Skeletal muscle cell (primary cell): Measurements from ENCODE around the gene CREB3L2.
"Not testable (repeated sequence)": the region's sequence is repeated elsewhere in the genome, so short reads cannot be mapped to it uniquely, and the experiment has no call there.

Source experiments
- DNase-seq: peaks from one replicate; pipeline ENCODE4 v3.0.0-alpha.2; 2010; ENCODE audit warnings: low read depth
- H3K4me3 ChIP-seq: 2 replicates; pipeline ENCODE4 v1.5.1; 2011; ENCODE audit warnings: low read depth, mild to moderate bottlenecking, control low read depth, low read length, moderate library complexity

The CREB3L2 gene

DNA sequence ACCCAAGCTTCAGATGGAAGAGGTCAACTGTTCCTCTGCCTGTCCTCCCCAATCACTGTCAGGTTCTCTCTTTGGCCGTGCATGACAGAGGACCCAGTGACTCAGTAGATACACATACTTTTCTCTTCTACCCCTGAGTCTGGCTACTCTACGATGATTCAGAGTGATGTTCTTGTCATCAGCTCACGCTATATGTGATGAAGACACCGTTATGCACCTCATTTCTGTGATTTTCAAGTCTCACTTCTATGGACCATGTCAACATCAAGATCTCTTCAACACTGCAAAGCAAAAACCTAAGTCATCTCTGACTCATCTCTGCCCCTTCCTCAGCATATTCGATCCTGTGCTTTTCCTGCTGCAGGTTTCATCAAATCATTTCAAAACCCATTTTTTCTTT lies 78.5 kb downstream of the CREB3L2 start:
- peak; percentile 80 for DNase-seq
- no peak overlapping the region for H3K4me3 ChIP-seq

DNA sequence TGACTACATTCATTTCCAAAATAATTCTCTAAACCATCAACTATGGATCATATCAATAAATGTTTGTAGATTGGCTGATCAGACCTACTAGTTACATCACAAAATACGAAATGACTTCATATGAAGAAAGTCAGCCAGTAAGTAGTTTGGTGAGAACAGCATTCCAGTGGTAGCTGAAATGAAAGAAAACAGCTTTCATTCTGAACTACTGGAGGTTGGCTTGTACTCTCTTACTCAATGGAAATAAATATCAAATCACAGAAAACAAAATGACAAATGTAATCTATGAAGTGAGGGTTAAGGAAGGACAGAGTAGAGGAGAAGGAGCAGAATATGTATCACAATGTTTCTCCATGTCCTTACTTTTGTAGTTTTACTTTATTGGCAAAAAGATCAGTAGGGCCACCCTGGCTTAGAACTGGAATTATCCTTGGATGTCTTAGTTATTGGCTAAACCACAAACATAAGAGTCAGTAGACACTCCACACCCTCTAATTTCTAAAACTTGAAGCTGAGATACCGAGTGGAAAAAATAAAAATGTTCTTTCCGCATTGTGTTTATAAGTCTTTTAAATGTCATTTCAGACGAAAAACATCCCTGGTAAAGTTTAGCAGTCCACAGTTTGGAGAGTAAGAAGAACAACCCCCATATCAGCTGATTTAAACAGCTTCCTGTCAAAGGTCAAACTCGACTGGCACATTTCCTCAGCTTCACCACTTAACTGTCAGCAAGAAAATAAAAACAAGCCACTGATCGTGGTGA lies 81.1 kb downstream of the CREB3L2 start:
- no peak for DNase-seq

DNA sequence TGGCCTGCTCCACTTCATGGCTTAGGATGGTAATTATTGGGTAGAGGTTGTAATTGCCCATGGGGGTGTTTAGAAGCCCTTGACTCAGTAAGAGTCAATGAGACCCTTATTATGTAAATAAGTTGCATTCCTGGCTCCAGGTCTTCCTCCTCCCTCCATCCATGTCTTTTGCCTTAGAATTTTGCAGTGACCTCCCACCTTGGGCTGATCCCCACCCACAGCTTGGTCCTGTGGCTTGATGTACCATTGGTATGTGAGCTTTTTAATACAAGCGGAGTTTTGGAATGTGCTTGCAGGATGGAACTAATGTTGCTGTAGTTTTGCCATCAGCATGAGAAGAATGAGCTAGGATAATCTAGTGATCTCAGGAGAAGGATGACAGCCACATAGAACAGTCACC lies 81.9 kb downstream of the CREB3L2 start:
- DNase-seq, result no peak
- H3K4me3 ChIP-seq, result no peak overlapping the region

More for the DNA sequence above, 81.1 kb downstream of the CREB3L2 start:
- H3K4me3 ChIP-seq, result no peak overlapping the region

DNA sequence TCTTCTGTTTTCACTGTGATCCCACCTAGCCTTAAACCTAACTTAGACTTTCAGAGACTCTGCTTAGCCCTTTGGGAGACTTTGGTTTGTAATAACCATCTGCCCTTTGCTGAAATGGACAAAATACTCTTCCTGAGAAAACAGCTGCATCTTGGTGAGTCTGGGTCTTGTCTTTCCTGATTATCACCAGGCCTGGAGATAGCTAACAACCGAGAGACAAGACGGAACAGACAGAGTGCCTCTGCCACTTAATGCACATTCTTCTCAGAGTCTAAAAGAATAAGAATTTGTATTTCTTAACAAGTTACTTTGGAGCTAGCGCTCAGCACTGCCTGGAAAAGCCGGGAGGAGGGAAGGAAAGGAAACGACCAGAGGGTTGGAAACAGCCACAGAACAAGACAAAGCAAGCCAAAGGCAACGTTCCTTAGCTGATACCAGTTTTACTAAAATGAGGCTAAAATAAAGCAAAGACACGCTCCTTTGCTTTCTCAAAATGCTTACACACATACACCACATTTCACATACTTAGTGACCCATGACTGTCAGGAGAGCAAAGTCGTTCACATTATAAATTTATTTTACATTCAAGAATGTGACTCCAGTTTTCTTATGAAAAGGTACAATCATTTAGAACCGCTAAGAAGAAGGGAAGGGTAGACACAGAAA lies 84.8 kb downstream of the CREB3L2 start:
- no peak overlapping the region for H3K4me3 ChIP-seq
- no peak for DNase-seq

DNA sequence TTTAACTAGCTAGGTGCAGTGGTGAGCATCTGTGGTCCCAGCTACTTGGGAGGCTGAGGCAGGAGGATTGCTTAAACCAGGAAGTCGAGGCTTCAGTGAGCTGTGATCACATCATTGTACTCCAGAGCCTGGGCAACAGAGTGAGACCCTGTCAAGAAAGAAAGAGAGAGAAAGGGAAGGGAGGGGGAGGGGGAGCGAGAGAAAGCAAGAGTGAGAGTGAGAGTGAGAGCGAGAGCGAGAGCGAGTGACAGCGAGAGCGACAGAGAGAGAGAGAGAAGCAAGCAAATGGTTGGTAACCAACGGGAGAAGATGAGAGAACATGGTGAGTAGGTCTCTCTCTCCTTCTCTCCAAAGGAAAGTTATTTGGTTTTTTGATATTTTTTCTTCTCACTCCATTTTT lies 85.3 kb downstream of the CREB3L2 start:
- DNase-seq, result no peak
- H3K4me3 ChIP-seq, result no peak overlapping the region

DNA sequence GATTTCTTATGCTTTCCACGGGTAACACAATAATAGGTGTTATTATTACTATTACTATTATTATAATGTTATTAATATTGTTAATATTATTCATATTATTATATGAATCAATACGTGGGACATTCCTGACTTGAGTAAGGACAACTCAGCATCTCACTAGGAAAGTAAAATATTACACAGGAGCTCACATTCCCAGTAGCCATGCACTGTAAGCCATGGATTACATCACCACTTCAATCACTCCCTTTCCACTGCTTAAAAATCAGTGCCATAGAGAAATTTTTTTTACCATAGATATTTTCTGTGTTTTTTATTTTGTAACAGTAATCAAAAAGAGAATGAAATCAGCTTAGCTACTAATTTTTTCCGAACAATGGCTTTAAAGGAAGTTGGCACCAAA lies 86.6 kb downstream of the CREB3L2 start:
- DNase-seq, result no peak
- H3K4me3 ChIP-seq, result no peak overlapping the region

DNA sequence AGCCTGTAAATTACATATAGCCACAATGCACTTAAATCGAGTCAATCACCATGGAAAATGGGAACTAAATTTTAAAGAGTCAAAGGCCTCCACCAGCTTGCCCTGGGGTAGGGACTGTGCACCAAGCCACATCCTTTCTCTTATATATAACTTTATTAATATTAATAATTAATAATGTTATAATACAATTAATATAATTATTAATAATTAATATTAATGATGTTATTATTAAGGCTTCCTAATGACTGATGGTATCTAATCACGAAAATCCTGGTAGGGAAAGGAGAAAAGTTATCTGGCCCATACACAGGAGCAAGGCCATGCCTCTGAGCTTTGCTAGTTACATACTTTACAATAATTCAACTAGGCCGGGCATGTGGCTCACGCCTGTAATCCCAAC lies 87.9 kb downstream of the CREB3L2 start:
- no peak overlapping the region for H3K4me3 ChIP-seq
- DNase-seq, result no peak

DNA sequence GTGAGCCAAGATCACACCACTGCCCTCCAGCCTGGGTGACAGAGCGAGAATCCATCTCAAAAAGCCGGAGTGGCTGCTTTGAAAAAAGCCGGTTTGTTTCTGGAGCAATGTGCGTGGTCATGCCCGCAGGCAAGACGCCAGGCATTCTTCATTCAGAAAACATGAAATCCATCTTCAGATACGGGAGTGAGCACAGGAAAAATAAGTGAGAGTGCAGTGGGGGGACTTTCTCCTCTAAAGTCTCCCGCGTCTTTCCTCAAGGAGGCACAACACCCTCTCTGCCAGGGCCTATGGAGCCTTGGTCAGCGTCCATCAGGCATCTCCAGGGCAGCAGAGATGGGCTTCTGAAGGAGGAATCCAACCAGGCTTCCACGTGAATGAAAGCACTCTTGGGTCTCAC lies 92.8 kb downstream of the CREB3L2 start:
- H3K4me3 ChIP-seq, result no peak overlapping the region
- no peak for DNase-seq

DNA sequence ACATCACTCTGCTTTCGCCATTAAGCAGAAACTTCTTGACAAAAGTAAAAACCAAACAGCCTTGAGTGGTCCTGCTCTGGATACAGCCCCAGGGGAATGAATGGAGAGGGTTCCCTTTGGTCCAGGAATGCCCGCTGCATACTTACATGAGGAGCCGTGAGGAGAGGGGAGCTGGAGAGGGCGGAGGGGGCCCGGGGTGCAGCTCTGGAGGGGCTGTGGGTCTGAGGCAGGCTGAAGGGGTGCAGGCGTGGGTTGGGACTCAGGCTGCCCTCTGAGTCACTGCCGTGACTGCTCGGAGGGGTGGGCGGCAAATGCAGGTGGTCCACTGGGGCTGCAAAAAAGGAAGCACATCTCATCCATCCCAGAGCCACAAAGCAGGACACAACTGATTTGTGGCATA lies 93.8 kb downstream of the CREB3L2 start:
- no peak overlapping the region for H3K4me3 ChIP-seq
- no peak for DNase-seq

DNA sequence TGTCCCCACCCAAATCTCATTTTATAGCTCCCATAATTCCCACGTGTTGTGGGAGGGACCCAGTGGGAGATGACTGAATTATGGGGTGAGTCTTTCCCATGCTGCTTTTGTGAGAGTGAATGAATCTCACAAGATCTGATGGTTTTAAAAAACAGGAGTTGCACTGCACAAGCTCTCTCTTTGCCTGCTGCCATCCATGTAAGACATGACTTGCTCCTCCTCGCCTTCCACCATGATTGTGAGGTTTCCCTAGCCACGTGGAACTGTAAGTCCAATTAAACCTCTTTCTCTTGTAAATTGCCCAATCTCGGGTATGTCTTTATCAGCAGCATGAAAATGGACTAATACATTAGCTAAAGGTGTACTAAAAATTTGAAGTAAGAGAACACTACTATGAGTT lies 95.2 kb downstream of the CREB3L2 start:
- not testable (repeated sequence) for DNase-seq, H3K4me3 ChIP-seq

DNA sequence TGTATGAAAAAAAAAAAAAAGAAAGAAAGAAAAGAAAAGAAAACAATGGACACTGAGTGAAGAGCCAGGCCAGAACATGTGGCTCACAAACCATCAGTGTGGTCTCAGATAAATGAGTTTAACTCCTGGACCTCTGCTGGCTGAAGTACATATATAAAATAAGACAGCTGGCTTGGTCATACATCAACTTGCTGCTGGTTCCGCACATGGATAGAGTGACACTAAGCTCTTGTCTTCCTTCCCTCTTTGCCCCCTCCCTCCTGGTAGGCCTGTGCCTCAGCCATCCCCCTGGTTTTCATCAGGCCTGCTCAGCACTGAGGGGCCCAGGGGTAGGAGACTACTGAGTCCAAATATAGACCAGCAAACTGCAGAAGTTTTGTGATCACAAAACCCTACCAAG lies 97.1 kb downstream of the CREB3L2 start:
- no peak for DNase-seq

DNA sequence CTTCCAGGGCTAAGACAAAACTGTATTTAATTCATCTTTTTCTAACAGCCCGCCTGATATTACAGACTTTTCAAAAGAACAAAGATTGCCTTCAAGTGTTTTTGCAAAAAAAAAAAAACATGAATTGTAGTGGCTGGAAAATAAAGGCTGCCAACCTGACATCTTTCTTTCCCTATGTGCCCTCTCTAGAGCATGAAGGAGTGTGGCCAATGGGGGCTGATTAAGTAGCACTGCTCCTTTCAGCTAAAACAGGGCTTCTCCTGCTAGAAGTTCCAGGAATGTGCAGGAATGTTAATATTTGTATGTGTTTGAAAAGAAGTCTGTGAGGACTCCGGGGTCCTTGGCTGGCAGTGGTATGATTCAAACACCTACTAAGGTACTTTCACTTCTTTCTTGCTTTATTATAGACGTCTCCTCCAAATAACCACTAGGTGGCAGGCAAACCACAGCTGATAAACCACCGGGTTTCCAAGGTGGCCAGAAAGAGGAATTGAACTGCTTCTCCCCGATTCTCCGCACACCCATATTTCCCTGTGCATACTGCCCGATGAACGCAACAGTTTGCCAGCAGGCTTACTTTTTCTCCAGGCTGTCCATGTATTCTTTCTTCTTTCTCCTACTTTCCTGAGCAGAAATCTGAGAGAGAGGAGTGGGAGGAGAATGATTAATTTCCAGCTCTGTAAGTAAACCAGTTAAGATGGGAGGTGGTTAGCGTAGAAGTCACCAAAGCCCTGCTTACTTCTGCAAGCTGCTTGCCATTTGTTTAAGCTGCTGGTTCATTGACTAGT lies 98.3 kb downstream of the CREB3L2 start:
- DNase-seq, result no peak
- no peak overlapping the region for H3K4me3 ChIP-seq

More for the DNA sequence above, 97.1 kb downstream of the CREB3L2 start:
- no peak overlapping the region for H3K4me3 ChIP-seq

DNA sequence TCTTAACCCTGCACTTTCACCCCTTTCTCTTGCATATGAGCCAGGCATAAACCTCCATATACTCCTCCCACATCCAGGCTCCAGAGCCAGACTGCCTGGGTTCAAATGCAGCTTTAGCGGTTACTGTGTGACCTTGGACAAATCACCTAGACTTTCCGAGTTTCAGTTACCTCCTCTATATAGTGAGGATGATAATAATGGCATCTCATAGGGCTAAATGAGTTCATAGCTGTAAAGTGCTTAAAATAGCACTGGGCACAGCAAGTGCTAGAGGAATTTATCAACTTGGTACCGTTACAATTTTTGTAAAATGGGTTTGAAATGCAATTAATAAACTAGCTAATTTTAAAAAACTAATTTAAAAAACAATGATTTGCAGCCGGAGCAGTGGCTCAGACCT lies 101.7 kb downstream of the CREB3L2 start:
- H3K4me3 ChIP-seq, result no peak overlapping the region
- DNase-seq, result no peak

DNA sequence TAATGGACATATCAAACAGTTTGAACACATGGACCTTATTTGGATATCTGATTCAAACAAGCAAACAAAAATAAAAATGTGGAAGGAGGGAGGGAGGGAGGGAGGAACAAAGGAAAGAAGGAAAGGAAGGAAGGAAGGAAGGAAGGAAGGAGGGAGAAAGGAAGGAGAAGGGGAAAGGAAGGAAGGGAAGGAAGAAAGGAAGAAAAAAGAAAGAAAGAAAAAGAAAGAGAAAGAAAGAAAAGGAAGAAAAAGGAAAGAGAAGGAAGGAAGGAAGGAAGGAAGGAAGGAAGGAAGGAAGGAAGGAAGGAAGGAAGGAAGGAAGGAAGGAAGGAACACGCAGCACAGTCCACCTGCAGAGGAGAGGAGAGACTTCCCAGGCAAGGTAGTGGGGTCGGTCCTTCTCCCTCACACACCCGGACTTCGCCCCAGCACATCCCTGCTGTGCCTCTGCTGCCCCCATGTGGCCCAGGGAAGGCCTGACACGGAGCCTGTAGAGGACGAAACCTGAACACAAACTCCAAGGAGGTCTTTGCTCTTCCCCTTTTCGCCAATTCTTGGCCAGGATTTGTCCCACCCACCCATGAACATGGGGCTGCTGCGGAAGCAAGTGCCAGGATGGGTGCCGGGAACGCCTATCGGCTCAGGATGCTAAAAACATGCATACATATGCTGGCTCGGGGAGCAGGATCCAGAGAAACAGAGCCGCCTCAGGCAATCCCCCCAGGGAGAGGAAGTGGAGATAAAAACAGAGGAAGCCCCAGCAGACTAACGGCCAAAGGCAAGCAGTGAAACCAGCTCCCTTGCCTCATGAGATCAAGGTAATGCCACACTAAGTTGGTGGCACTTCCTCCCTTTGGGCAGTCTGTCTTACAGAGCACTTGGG lies 102.8 kb downstream of the CREB3L2 start:
- H3K4me3 ChIP-seq, result no peak overlapping the region
- DNase-seq, result no peak

DNA sequence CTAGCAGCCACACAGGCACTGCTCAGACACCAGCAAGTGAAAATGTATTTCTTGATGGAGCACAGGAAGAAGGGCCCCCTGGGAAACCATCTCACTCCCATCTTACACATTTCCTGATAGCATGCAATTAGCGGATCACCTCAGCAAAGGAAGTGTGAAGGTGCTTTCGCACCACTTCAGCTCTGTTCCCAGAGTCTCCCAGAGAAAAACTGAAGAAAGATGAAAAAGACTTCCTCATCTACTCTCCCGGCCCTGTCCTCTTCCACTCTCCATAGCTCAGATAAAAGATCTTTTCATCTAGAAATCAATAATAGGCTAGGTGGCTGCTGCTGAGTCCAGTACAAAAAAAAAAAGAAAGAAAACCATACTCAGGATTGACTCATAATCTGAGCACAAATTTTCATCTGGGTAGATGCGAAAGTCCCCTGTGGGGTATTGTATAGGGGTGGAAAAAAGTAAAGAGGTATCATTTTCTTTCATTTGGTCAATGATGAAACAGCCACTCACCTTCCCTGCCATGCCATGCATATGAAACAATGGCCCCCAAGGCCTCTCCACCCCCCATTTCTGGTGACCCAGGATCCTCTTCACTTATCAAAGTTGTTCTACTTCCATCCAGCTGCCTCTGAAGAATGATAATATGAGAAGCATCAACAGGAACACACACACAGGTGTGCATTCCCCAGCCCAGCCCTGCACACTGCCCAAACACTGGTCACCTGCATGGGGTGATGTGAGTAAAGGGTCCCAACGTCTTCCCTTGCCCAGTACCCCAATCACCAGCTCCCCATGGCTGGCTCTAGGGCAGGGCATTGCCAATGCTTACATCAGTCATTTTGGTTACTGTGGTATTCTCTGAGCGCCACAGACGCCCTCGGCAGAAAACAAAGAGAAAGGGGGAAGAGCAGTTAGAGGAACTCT lies 106.3 kb downstream of the CREB3L2 start:
- no peak for DNase-seq
- H3K4me3 ChIP-seq, result no peak overlapping the region

DNA sequence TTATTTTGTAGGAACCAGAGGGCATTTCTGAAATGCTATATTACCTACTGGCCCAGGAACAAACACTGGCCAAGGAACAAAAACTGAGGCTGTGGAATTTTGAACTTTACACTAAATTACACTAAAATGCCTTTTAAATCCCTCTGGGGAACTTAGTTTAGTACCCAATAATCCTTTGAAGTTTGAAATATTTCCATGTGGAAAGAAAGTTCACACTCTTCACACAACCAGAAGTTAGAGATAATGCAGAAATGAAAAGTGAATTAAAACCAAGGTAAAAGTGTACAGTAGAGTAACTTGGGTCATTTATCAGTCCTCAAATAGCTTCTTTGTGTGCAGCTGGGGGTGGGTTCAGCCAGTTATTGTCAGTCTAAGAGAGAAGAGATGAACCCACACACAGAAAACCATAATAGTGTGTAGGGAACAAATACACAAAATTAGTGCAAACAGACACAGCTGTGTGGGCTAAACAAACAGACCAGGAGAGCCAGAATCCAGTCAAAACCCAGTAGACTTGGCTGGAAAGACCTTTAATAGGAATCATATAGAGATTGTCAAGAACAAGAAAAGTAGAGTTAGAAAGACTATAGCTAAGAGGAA lies 108.6 kb downstream of the CREB3L2 start:
- DNase-seq, result no peak
- H3K4me3 ChIP-seq, result no peak overlapping the region

DNA sequence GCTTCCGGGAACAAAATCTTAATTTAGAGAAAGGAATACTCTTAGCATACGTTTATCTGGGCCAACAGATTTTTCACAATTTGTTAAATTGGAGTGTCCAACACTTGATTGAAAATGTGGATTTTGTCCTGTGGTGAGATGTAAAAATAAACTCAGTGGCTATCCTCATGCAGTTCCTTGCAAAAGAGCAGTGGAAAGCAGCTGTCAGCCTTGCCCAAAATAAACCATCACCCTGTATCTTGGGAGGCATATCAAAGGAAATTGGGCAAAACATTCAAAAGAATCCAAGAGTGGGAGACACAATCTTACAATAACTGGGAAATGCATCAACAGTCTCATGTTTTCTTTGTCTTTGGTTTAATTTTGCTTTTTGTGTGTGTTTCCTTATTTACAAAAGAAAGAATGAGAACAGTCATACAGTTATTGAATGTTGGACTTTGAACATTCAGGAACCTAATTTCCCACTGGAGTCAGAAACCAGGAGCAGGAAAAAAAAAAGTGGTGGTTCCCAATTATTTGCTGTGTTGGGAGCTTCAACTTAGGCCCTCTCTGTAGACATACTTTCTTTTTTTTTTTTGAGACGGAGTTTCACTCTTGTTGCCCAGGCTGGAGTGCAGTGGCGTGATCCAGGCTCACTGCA lies 110.8 kb downstream of the CREB3L2 start:
- no peak for DNase-seq

DNA sequence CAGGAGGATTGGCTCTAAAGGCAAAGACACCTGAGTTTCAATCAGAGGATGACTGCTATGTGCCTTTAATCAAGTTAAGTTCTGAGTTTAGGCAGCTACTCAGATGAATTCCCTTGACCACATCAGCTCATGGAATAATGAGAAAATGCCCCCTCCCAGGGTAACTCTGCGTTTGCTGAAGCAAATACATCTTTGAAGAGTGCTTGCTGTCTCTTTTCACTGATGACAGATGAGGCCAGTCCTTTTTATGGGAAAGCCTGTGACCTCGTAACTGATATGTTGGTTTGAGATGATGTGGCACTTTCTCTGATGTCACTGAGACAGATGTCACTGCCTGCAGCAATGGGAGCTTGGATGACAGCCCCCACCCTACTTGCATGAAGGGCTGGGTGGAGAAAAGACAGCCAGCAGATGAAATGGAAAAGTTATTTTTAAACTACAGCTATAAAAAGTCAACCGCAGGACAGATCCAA lies 111.4 kb downstream of the CREB3L2 start:
- DNase-seq, result no peak
- no peak overlapping the region for H3K4me3 ChIP-seq

More for the DNA sequence above, 110.8 kb downstream of the CREB3L2 start:
- H3K4me3 ChIP-seq, result no peak overlapping the region
